LNCaP clone FGC (cell line): ENCODE results near the gene SAMD4A.

Source experiments
- DNase-seq: peaks from one replicate; pipeline ENCODE4 v3.0.0-alpha.2; 2011; ENCODE audit warnings: low read depth
- H3K4me3 ChIP-seq: 2 replicates; pipeline ENCODE4 v1.5.1; 2011; ENCODE audit warnings: mild to moderate bottlenecking, low read depth, low read length, control low read depth
- CTCF ChIP-seq: IDR thresholded peaks from 2 replicates; pipeline ENCODE4 v1.5.1; 2012; ENCODE audit warnings: mild to moderate bottlenecking; ENCODE audit not compliant: control insufficient read depth, insufficient read depth; ENCODE audit errors: extremely low read depth

SAMD4A gene

GRCh38 chr14:54725998-54726397 lies 159.1 kb downstream of the SAMD4A start:
- DNase-seq, result no peak
- no peak overlapping the region for H3K4me3 ChIP-seq
- TF ChIP-seq CTCF, result no peak

- no peak for TF ChIP-seq CTCF
- no peak for DNase-seq
- no peak overlapping the region for H3K4me3 ChIP-seq
Observed at GRCh38 chr14:54727929-54728328, 161.0 kb downstream of the SAMD4A start.

GRCh38 chr14:54728700-54729527 lies 162.0 kb downstream of the SAMD4A start:
- no peak for TF ChIP-seq CTCF
- DNase-seq, result no peak
- no peak overlapping the region for H3K4me3 ChIP-seq

GRCh38 chr14:54730156-54730961 lies 163.4 kb downstream of the SAMD4A start:
- no peak for TF ChIP-seq CTCF
- no peak for DNase-seq
- no peak overlapping the region for H3K4me3 ChIP-seq

GRCh38 chr14:54734966-54735365 lies 168.0 kb downstream of the SAMD4A start:
- no peak overlapping the region for H3K4me3 ChIP-seq
- no peak for DNase-seq
- TF ChIP-seq CTCF, result no peak

- no peak for TF ChIP-seq CTCF
- no peak overlapping the region for H3K4me3 ChIP-seq
- no peak for DNase-seq
Observed at GRCh38 chr14:54735424-54735823, 168.5 kb downstream of the SAMD4A start.
